Fibroblast of pulmonary artery (primary cell): Measurements from ENCODE around the gene ARHGAP6.

ENCODE experiments used
- DNase-seq: peaks from one replicate; pipeline ENCODE4 v3.0.0-alpha.2; 2010; ENCODE audit warnings: low read depth
- H3K4me3 ChIP-seq: replicated peaks from 2 replicates; pipeline ENCODE4 v1.5.1; 2011; ENCODE audit warnings: low read depth, mild to moderate bottlenecking, control low read depth, low read length, moderate library complexity
- TF ChIP-seq, protein P1 (sequence below): IDR thresholded peaks from 2 replicates; pipeline ENCODE4 v1.5.1; 2011; ENCODE audit warnings: mild to moderate bottlenecking, control low read depth, low read length, inconsistent platforms; ENCODE audit errors: missing control alignments

ARHGAP6 gene

DNA sequence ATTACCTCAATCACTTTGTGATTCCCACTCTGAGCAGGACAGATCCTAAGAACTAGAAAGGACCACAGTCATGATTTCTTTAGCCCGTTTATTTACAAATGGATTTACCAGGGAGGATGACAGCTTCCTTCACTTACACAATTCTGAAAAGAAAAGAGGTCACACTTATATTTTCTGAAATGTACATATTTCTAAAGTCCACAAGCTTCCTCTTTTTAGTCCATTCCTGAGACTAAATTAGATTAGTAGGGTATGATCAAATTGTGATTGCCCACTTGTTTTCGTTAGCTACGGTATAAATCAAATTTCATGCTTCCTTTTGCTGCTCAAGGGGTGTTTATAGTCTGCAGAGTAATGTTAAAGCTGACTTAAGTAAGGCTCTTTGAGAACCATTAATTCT, 380.1 kb downstream of the ARHGAP6 start:
- TF ChIP-seq, protein P1, sequence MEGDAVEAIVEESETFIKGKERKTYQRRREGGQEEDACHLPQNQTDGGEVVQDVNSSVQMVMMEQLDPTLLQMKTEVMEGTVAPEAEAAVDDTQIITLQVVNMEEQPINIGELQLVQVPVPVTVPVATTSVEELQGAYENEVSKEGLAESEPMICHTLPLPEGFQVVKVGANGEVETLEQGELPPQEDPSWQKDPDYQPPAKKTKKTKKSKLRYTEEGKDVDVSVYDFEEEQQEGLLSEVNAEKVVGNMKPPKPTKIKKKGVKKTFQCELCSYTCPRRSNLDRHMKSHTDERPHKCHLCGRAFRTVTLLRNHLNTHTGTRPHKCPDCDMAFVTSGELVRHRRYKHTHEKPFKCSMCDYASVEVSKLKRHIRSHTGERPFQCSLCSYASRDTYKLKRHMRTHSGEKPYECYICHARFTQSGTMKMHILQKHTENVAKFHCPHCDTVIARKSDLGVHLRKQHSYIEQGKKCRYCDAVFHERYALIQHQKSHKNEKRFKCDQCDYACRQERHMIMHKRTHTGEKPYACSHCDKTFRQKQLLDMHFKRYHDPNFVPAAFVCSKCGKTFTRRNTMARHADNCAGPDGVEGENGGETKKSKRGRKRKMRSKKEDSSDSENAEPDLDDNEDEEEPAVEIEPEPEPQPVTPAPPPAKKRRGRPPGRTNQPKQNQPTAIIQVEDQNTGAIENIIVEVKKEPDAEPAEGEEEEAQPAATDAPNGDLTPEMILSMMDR: no peak

GRCh38 chrX:11282043-11282442, 383.7 kb downstream of the ARHGAP6 start:
- TF ChIP-seq, protein P1: no peak
- DNase-seq: no peak
- H3K4me3 ChIP-seq: no peak overlapping the region

More for the DNA sequence above, 380.1 kb downstream of the ARHGAP6 start:
- no peak for DNase-seq
- H3K4me3 ChIP-seq: no peak overlapping the region

- no peak for DNase-seq
Observed at GRCh38 chrX:11273544-11273943, 392.2 kb downstream of the ARHGAP6 start.

GRCh38 chrX:11272863-11273262, 392.9 kb downstream of the ARHGAP6 start:
- no peak overlapping the region for H3K4me3 ChIP-seq
- no peak for DNase-seq
- TF ChIP-seq, protein P1: no peak

More at GRCh38 chrX:11273544-11273943, 392.2 kb downstream of the ARHGAP6 start:
- TF ChIP-seq, protein P1: no peak
- H3K4me3 ChIP-seq: no peak overlapping the region

DNA sequence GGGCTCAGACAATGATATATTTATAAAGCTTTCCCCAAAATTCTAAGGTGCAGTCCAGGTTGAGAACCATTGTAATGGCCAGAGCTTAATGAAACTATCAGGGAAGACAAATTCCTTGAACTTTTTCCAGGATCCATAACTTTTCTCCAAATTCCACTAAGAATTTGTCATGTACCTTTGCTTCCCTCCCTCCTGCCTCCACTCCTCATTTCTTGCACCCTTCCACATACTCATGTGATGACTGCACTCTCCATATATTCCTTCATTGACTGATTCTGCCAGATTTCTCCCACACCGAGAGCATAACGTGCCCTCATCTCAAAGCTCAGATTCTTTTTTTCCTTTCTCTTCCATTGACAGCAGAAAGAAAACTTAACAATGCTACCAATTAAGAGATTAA, 393.4 kb downstream of the ARHGAP6 start:
- TF ChIP-seq, protein P1: no peak
- no peak overlapping the region for H3K4me3 ChIP-seq
- DNase-seq: no peak

- DNase-seq: no peak
- TF ChIP-seq, protein P1: no peak
- H3K4me3 ChIP-seq: no peak overlapping the region
Observed at GRCh38 chrX:11269996-11270395, 395.7 kb downstream of the ARHGAP6 start.

- DNase-seq: no peak
- TF ChIP-seq, protein P1: no peak
Observed at GRCh38 chrX:11269006-11269405, 396.7 kb downstream of the ARHGAP6 start.

More at GRCh38 chrX:11269006-11269405, 396.7 kb downstream of the ARHGAP6 start:
- H3K4me3 ChIP-seq: no peak overlapping the region
